Panc1 (cell line): Measurements from ENCODE around the gene CDH5. TPM values are rescaled to one million over a fixed set of nuclear protein-coding genes. Genes with fewer than 3 reads are reported as not detected.

Source experiments
- ATAC-seq: fragments of 200-7000 bp; cut with Tn5 transposase; 2 replicates; pipeline ENCODE4 v1.9.1; 2020; ENCODE audit warnings: mild to moderate bottlenecking, moderate library complexity
- BruUV-seq: library from RNA; stranded (reverse); fragments of 400-500 nt; replicated peaks from 2 replicates; lab custom pipeline; 2021; lab: Mats Ljungman, UMichigan
- CTCF ChIA-PET: fragments of 300-600 bp; sonication (Branson Sonifier 250); formaldehyde crosslinking; loops from one replicate; lab custom pipeline; 2022; ENCODE audit warnings: antibody characterized with exemption; lab: Charles Lee
- POLR2A ChIA-PET: fragments of 300-600 bp; sonication (Branson Sonifier 250); formaldehyde crosslinking; loops from one replicate; lab custom pipeline; 2022; ENCODE audit warnings: antibody characterized with exemption; lab: Charles Lee
- DNase-seq: peaks from one replicate; pipeline ENCODE4 v3.0.0-alpha.2; 2010; ENCODE audit warnings: low read depth, low spot score
- H3K27ac ChIP-seq: 2 replicates; pipeline ENCODE4 v1.5.1; 2011; ENCODE audit warnings: mild to moderate bottlenecking, low read length, inconsistent platforms
- H3K27me3 ChIP-seq: fragments of 200-500 bp; sonication (Bioruptor generic); 2 replicates; pipeline ENCODE4 v1.6.0; 2014; ENCODE audit warnings: low read length, inconsistent platforms; ENCODE audit not compliant: control insufficient read depth, insufficient read depth
- H3K36me3 ChIP-seq: fragments of 200-500 bp; sonication (Bioruptor generic); 2 replicates; pipeline ENCODE4 v1.5.1; 2014; ENCODE audit warnings: inconsistent platforms, mild to moderate bottlenecking, low read length, moderate library complexity; ENCODE audit not compliant: control insufficient read depth, insufficient read depth
- H3K4me1 ChIP-seq: 2 replicates; pipeline ENCODE4 v1.5.1; 2011; ENCODE audit warnings: inconsistent platforms, mild to moderate bottlenecking, low read length, moderate library complexity; ENCODE audit not compliant: control insufficient read depth, insufficient read depth
- H3K4me3 ChIP-seq, 2 experiments: 2 replicates each; pipeline ENCODE4 v1.5.1; 2011 to 2012; ENCODE audit warnings: low read depth in 2 of 2, low read length in 2 of 2, mild to moderate bottlenecking in 2 of 2, inconsistent platforms in 1 of 2, moderate library complexity in 1 of 2
- H3K9me3 ChIP-seq: fragments of 200-500 bp; sonication (Bioruptor generic); 2 replicates; pipeline ENCODE4 v1.5.1; 2014; ENCODE audit warnings: low read depth, mild to moderate bottlenecking, inconsistent platforms, low read length, moderate library complexity; ENCODE audit not compliant: control insufficient read depth, insufficient read depth
- CTCF ChIP-seq: fragments of 450-650 bp; IDR thresholded peaks from 2 replicates; pipeline ENCODE4 v1.5.1; 2017; ENCODE audit warnings: mild to moderate bottlenecking
- POLR2AphosphoS5 ChIP-seq: IDR thresholded peaks from 2 replicates; pipeline ENCODE4 v1.6.1; 2012; ENCODE audit warnings: mild to moderate bottlenecking, low read depth, low read length, moderate library complexity
- REST ChIP-seq, 2 experiments: IDR thresholded peaks; 2 replicates each; pipeline ENCODE4 v1.6.1; 2011 to 2012; ENCODE audit warnings: low read depth in 2 of 2, control low read depth in 1 of 2, low read length in 1 of 2, mild to moderate bottlenecking in 1 of 2, moderate library complexity in 1 of 2; ENCODE audit not compliant: insufficient read depth in 1 of 2
- SIN3A ChIP-seq: IDR thresholded peaks from 2 replicates; pipeline ENCODE4 v1.6.1; 2012; ENCODE audit warnings: low read depth, mild to moderate bottlenecking, low read length, moderate library complexity, borderline replicate concordance; ENCODE audit not compliant: insufficient read depth
- TCF7L2 ChIP-seq: IDR thresholded peaks from 2 replicates; pipeline ENCODE4 v1.6.1; 2011; ENCODE audit warnings: mild to moderate bottlenecking, low read depth, low read length, inconsistent platforms
- in situ Hi-C: cut with HindIII; loops from 2 replicates; pipeline ENCODE4 v1.10.0; 2016; ENCODE audit warnings: low sequenced_read_pairs, low pct_unique_long_range_greater_than_20kb
- intact Hi-C: fragments of 100-400 bp; cut with micrococcal nuclease; formaldehyde crosslinking; loops from one replicate; pipeline ENCODE4 v1.10.0; 2022; ENCODE audit not compliant: unreplicated experiment
- total RNA-seq: library from RNA; stranded (reverse); gene quantifications from one replicate; pipeline ENCODE4 v1.2.1, GENCODE V29; 2021; ENCODE audit not compliant: unreplicated experiment

The CDH5 gene
- total RNA-seq, 1 experiment from 2014 or later = 0.18 TPM

GRCh38 chr16:66364959-66365306 is 1.6 kb upstream of the CDH5 start:
- POLR2A ChIA-PET = no interaction called here
- Histone ChIP-seq H3K4me1 (no peaks in the 10 kb centered on the region), H3K9me3 (no peaks in the 10 kb centered on the region)

GRCh38 chr16:66365651-66366050 is 840 bp upstream of the CDH5 start:
- intact Hi-C loops = no loop called here
- CTCF ChIA-PET = interaction anchor here (1.0 kb wide), 1 partner anchor 23 kb away, joined by 3 read pairs; no protein-coding TSS in a partner anchor

More at GRCh38 chr16:66364959-66365306, 1.6 kb upstream of the CDH5 start:
- CTCF ChIA-PET = no interaction called here
- in situ Hi-C loops = no loop called here
- DNase-seq (no peak), ATAC-seq (no peak)
- Histone ChIP-seq H3K27me3 (no peaks in the 10 kb centered on the region), H3K27ac (no peak overlapping the region), H3K4me3 (no peak overlapping the region), H3K36me3 (no peaks in the 10 kb centered on the region)
- TF ChIP-seq CTCF (no peak), REST (IDR thresholded peaks at IDR 0.05; ENCODE audit: insufficient read depth in 1 of 2, low read depth in 2 of 2, low read length in 1 of 2) (no peak), POLR2AphosphoS5 (no peak), TCF7L2 (no peak), SIN3A (no peak)
- intact Hi-C loops = no loop called here
- no TSS peak for BruUV-seq

More at GRCh38 chr16:66365651-66366050, 840 bp upstream of the CDH5 start:
- DNase-seq = no peak
- no peak overlapping the region for H3K27ac ChIP-seq
- TF ChIP-seq CTCF = no peak
- no peak for TF ChIP-seq TCF7L2
- TF ChIP-seq POLR2AphosphoS5 = no peak
- no peak for TF ChIP-seq SIN3A
- TF ChIP-seq REST (IDR thresholded peaks at IDR 0.05; ENCODE audit: insufficient read depth in 1 of 2, low read depth in 2 of 2, low read length in 1 of 2) = no peak
- in situ Hi-C loops = no loop called here
- POLR2A ChIA-PET = no interaction called here
- H3K9me3 ChIP-seq = no peaks in the 10 kb centered on the region
- H3K36me3 ChIP-seq = no peaks in the 10 kb centered on the region
- no TSS peak for BruUV-seq
- H3K27me3 ChIP-seq = no peaks in the 10 kb centered on the region
- H3K4me3 ChIP-seq = no peak overlapping the region
- no peak for ATAC-seq
- H3K4me1 ChIP-seq = no peaks in the 10 kb centered on the region
